ENCODE measurements around the gene RAB27B.

DNA sequence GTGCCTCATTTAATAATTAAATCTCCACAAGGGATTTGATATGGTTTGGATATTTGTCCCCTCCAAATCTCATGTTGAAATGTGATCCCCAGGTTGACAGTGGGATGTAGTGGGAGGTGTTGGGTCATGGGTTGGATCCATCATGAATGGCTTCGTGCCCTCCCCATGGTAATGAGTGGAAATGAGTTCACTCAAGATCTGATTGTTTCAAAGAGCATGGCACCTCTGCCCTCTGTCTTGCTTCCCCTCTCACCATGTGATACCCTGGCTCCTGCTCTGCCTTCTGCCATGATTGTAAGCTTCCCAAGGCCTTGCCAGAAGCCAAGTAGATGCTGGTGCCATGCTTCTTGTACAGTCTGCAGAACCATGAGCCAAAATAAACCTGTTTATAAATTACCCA, 15.0 kb upstream of the RAB27B start:
- TF ChIP-seq, protein P1, sequence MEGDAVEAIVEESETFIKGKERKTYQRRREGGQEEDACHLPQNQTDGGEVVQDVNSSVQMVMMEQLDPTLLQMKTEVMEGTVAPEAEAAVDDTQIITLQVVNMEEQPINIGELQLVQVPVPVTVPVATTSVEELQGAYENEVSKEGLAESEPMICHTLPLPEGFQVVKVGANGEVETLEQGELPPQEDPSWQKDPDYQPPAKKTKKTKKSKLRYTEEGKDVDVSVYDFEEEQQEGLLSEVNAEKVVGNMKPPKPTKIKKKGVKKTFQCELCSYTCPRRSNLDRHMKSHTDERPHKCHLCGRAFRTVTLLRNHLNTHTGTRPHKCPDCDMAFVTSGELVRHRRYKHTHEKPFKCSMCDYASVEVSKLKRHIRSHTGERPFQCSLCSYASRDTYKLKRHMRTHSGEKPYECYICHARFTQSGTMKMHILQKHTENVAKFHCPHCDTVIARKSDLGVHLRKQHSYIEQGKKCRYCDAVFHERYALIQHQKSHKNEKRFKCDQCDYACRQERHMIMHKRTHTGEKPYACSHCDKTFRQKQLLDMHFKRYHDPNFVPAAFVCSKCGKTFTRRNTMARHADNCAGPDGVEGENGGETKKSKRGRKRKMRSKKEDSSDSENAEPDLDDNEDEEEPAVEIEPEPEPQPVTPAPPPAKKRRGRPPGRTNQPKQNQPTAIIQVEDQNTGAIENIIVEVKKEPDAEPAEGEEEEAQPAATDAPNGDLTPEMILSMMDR (IDR thresholded peaks at IDR 0.05) = no peak
- no peak for TF ChIP-seq POLR2A (IDR thresholded peaks at IDR 0.05)
